Kidney capillary endothelial cell (primary cell): ENCODE data around the gene HTT.

Experiments
- DNase-seq: peaks from one replicate; pipeline ENCODE4 v3.0.0-alpha.2; 2018; ENCODE audit warnings: low spot score

HTT gene

GRCh38 chr4:3263053-3263875, 188.8 kb downstream of the HTT start:
- no peak for DNase-seq

GRCh38 chr4:3263876-3264193, 189.4 kb downstream of the HTT start:
- peak; percentile 14 for DNase-seq

- no peak for DNase-seq
Measured at GRCh38 chr4:3266076-3266475, 191.6 kb downstream of the HTT start.

GRCh38 chr4:3267576-3268394, 193.3 kb downstream of the HTT start:
- no peak for DNase-seq

- DNase-seq = no peak
Measured at GRCh38 chr4:3268395-3269104, 194.1 kb downstream of the HTT start.

- DNase-seq = no peak
Measured at GRCh38 chr4:3269105-3269927, 194.8 kb downstream of the HTT start.

GRCh38 chr4:3269991-3270611, 195.6 kb downstream of the HTT start:
- no peak for DNase-seq

- no peak for DNase-seq
Measured at GRCh38 chr4:3271131-3271530, 196.7 kb downstream of the HTT start.

- DNase-seq = no peak
Measured at GRCh38 chr4:3276986-3277385, 202.5 kb downstream of the HTT start.

GRCh38 chr4:3280466-3280865, 206.0 kb downstream of the HTT start:
- no peak for DNase-seq

GRCh38 chr4:3283483-3283882, 209.0 kb downstream of the HTT start:
- DNase-seq = no peak

- DNase-seq = no peak
Measured at GRCh38 chr4:3283916-3284315, 209.4 kb downstream of the HTT start.

- DNase-seq = no peak
Measured at GRCh38 chr4:3284734-3285557, 210.5 kb downstream of the HTT start.

GRCh38 chr4:3285558-3286334, 211.3 kb downstream of the HTT start:
- DNase-seq = no peak

- DNase-seq = no peak
Measured at GRCh38 chr4:3286335-3287175, 212.1 kb downstream of the HTT start.

- no peak for DNase-seq
Measured at GRCh38 chr4:3287271-3287971, 212.9 kb downstream of the HTT start.

GRCh38 chr4:3287972-3288570, 213.6 kb downstream of the HTT start:
- no peak for DNase-seq
